ENCODE data around the gene UBAP2L. TPM values are rescaled to one million over a fixed set of nuclear protein-coding genes. Genes with fewer than 3 reads are reported as not detected.
"Not testable (repeated sequence)": the region's sequence is repeated elsewhere in the genome, so short reads cannot be mapped to it uniquely, and the experiment has no call there.

The UBAP2L gene
- total RNA-seq, 2 donors from 2014 or later = 186 to 192 TPM

GRCh38 chr1:154312229-154313065 is 91.7 kb downstream of the UBAP2L start:
- not testable (repeated sequence) for H3K36me3 Mint-ChIP-seq (ENCODE audit: low read depth); H3K27me3 Mint-ChIP-seq; H3K9me3 ChIP-seq (ENCODE audit: control insufficient read depth, low read length, poor library complexity, severe bottlenecking); ATAC-seq; H3K27ac Mint-ChIP-seq; DNase-seq; H3K4me3 Mint-ChIP-seq
- peaks cover 12% of the 10 kb centered on the region for H3K4me1 Mint-ChIP-seq

GRCh38 chr1:154313066-154313356 is 92.3 kb downstream of the UBAP2L start:
- ATAC-seq (no peak), DNase-seq (no peak)
- Mint-ChIP-seq H3K4me3 (no peak overlapping the region), H3K27me3 (no peaks in the 10 kb centered on the region), H3K4me1 (peaks cover 6% of the 10 kb centered on the region), H3K36me3 (ENCODE audit: low read depth) (no peaks in the 10 kb centered on the region), H3K27ac (no peak overlapping the region)
- peaks cover 2% of the 10 kb centered on the region for H3K9me3 ChIP-seq (ENCODE audit: control insufficient read depth, low read length, poor library complexity, severe bottlenecking)

- not testable (repeated sequence) for H3K9me3 ChIP-seq (ENCODE audit: control insufficient read depth, low read length, poor library complexity, severe bottlenecking); H3K4me1 Mint-ChIP-seq; H3K36me3 Mint-ChIP-seq (ENCODE audit: low read depth); H3K27ac Mint-ChIP-seq; DNase-seq; H3K27me3 Mint-ChIP-seq; ATAC-seq
- H3K4me3 Mint-ChIP-seq = peak overlapping the region; percentile 47
Measured at GRCh38 chr1:154314226-154314625, 93.5 kb downstream of the UBAP2L start.

- H3K27ac Mint-ChIP-seq = no peak overlapping the region
- DNase-seq (no peak), ATAC-seq (no peak)
- H3K4me1 Mint-ChIP-seq = no peaks in the 10 kb centered on the region
- peaks cover 2% of the 10 kb centered on the region for H3K9me3 ChIP-seq (ENCODE audit: control insufficient read depth, low read length, poor library complexity, severe bottlenecking)
- H3K36me3 Mint-ChIP-seq (ENCODE audit: low read depth) = no peaks in the 10 kb centered on the region
- H3K27me3 Mint-ChIP-seq = no peaks in the 10 kb centered on the region
- H3K4me3 Mint-ChIP-seq = no peak overlapping the region
Measured at GRCh38 chr1:154316704-154317103, 95.9 kb downstream of the UBAP2L start.

DNA sequence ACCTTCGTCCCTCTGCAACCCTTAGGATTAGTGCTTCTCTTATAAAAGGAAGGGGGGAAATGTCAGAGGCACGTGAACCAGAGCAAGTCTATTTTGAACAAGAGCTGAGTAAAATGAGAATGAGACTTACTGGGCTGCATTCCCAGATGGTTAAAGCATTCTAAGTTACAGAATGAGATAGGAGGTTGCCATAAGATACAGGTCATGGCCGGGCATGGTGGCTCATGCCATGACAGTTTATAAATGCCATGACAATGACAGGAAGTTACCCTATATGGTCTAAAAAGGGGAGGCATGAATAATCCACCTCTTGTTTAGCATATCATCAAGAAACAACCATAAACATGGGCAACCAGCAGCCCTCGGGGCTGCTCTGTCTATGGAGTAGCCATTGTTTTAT is 97.6 kb downstream of the UBAP2L start:
- Mint-ChIP-seq H3K4me3 (no peak overlapping the region), H3K27ac (no peak overlapping the region), H3K27me3 (no peaks in the 10 kb centered on the region), H3K4me1 (no peaks in the 10 kb centered on the region), H3K36me3 (ENCODE audit: low read depth) (no peaks in the 10 kb centered on the region)
- no peak for DNase-seq
- peaks cover 2% of the 10 kb centered on the region for H3K9me3 ChIP-seq (ENCODE audit: control insufficient read depth, low read length, poor library complexity, severe bottlenecking)
- no peak for ATAC-seq

Other genes starting within 250 kb of the UBAP2L start
- gene JTB, start 243.3 kb upstream of the UBAP2L start, total RNA-seq = 10 to 100 TPM; 88.1 to 90.3 TPM
- gene RAB13, start 234.6 kb upstream of the UBAP2L start, total RNA-seq = 1 to 10 TPM in 1 of 2 donors, under 1 TPM in 1; 0.40 to 2.2 TPM
- gene RPS27, start 230.2 kb upstream of the UBAP2L start, total RNA-seq = 1,000 to 10,000 TPM; 4,265 to 4,392 TPM
- under 1 TPM in 1 of 2 donors, not detected in 1; 0.07 TPM for gene NUP210L, start 65.9 kb upstream of the UBAP2L start, total RNA-seq
- gene TPM3, start 28.9 kb upstream of the UBAP2L start, total RNA-seq = 100 to 1,000 TPM; 386 to 391 TPM
- gene CFAP141, start 14.6 kb upstream of the UBAP2L start, total RNA-seq = not detected
- 10 to 100 TPM; 52.5 to 67.3 TPM for gene HAX1, start 51.7 kb downstream of the UBAP2L start, total RNA-seq
- 1 to 10 TPM in 1 of 2 donors, under 1 TPM in 1; 0.42 to 8.9 TPM for gene AQP10, start 100.1 kb downstream of the UBAP2L start, total RNA-seq
- 100 to 1,000 TPM; 175 to 192 TPM for gene ATP8B2, start 104.6 kb downstream of the UBAP2L start, total RNA-seq
- gene IL6R, start 184.4 kb downstream of the UBAP2L start, total RNA-seq = 10 to 100 TPM; 72.8 to 79.0 TPM